MM.1S (cell line): ENCODE results near the gene PKP2.

Experiments used
- EZH2 ChIP-seq: fragments of 300-600 bp; sonication (generic); optimal IDR thresholded peaks from 2 replicates; pipeline ENCODE3; 2017; ENCODE audit warnings: low read depth, mild to moderate bottlenecking, antibody characterized with exemption, low read length, mixed read lengths
- TF ChIP-seq, protein P1 (sequence below): fragments of 300-600 bp; sonication (generic); IDR thresholded peaks from 2 replicates; pipeline ENCODE4 v1.5.1; 2016; ENCODE audit warnings: antibody characterized with exemption, low read length, mixed read lengths

DNA sequence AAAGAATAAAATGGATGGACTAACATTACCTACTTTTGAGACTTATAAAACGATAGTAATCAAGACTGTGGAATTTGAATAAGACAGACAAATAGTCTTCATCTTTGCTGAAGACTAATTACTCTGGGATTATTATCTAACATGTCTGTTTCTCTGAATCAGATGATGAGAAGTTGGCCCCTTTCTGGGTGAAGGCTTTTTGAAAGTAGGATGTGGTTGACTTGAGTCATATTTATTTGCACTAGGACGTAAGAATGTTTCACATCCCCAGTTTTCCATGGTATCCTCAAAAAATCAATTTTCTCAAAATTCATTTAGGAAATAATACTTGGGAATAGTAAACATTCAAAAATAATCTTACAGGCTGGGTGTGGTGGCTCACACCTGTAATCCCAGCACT is 31.8 kb downstream of the PKP2 start:
- TF ChIP-seq, protein P1, sequence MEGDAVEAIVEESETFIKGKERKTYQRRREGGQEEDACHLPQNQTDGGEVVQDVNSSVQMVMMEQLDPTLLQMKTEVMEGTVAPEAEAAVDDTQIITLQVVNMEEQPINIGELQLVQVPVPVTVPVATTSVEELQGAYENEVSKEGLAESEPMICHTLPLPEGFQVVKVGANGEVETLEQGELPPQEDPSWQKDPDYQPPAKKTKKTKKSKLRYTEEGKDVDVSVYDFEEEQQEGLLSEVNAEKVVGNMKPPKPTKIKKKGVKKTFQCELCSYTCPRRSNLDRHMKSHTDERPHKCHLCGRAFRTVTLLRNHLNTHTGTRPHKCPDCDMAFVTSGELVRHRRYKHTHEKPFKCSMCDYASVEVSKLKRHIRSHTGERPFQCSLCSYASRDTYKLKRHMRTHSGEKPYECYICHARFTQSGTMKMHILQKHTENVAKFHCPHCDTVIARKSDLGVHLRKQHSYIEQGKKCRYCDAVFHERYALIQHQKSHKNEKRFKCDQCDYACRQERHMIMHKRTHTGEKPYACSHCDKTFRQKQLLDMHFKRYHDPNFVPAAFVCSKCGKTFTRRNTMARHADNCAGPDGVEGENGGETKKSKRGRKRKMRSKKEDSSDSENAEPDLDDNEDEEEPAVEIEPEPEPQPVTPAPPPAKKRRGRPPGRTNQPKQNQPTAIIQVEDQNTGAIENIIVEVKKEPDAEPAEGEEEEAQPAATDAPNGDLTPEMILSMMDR: no peak
- no peak for TF ChIP-seq EZH2
